CD4-positive, alpha-beta T cell treated with Interleukin-17A for 1 hour (primary cell): Measurements from ENCODE around the gene GMEB2.
"Not testable (repeated sequence)": the region's sequence is repeated elsewhere in the genome, so short reads cannot be mapped to it uniquely, and the experiment has no call there.

ENCODE experiments used
- DNase-seq: peaks from one replicate; pipeline ENCODE4 v3.0.0-alpha.2; 2020

Gene GMEB2

GRCh38 chr20:63586797-63587196, 40.1 kb downstream of the GMEB2 start:
- no peak for DNase-seq

GRCh38 chr20:63585616-63586565, 41.0 kb downstream of the GMEB2 start:
- DNase-seq, result no peak

GRCh38 chr20:63582382-63583063, 44.4 kb downstream of the GMEB2 start:
- no peak for DNase-seq

- peak; percentile 85 for DNase-seq
These were observed 46.0 kb downstream of the GMEB2 start for GRCh38 chr20:63580796-63581461.

GRCh38 chr20:63579017-63579694, 47.7 kb downstream of the GMEB2 start:
- no peak for DNase-seq

- no peak for DNase-seq
These were observed 48.5 kb downstream of the GMEB2 start for GRCh38 chr20:63578224-63579016.

GRCh38 chr20:63577317-63577894, 49.5 kb downstream of the GMEB2 start:
- no peak for DNase-seq

- DNase-seq, result no peak
These were observed 50.6 kb downstream of the GMEB2 start for GRCh38 chr20:63576311-63576710.

GRCh38 chr20:63574829-63575743, 51.8 kb downstream of the GMEB2 start:
- no peak for DNase-seq

GRCh38 chr20:63574156-63574828, 52.6 kb downstream of the GMEB2 start, which contains the start of gene HELZ2:
TSS of gene HELZ2 (minus strand) at chr20:63574239. CDS start at chr20:63572385, 1,854 bp downstream.
- peak; percentile 84 for DNase-seq

- DNase-seq, result peak; percentile 17
These were observed 53.2 kb downstream of the GMEB2 start for GRCh38 chr20:63573647-63574131.

GRCh38 chr20:63572788-63573646, 53.9 kb downstream of the GMEB2 start:
- no peak for DNase-seq

GRCh38 chr20:63572071-63572787, 54.7 kb downstream of the GMEB2 start:
- DNase-seq, result no peak

- not testable (repeated sequence) for DNase-seq
These were observed 55.8 kb downstream of the GMEB2 start for GRCh38 chr20:63571087-63571478.

- DNase-seq, result no peak
These were observed 56.4 kb downstream of the GMEB2 start for GRCh38 chr20:63570281-63571086.

GRCh38 chr20:63568986-63569949, 57.6 kb downstream of the GMEB2 start:
- DNase-seq, result no peak
